ENCODE data around the gene F7. TPM values are rescaled to one million over a fixed set of nuclear protein-coding genes. Genes with fewer than 3 reads are reported as not detected.
"Not testable (repeated sequence)": the region's sequence is repeated elsewhere in the genome, so short reads cannot be mapped to it uniquely, and the experiment has no call there.

Gene F7
- total RNA-seq, 1 donor from 2014 or later = 0.06 TPM

- no peak overlapping the region for H3K4me3 ChIP-seq (ENCODE audit: low read depth, low read length)
- DNase-seq (ENCODE audit: low read depth) = no peak
- TF ChIP-seq, protein P1, sequence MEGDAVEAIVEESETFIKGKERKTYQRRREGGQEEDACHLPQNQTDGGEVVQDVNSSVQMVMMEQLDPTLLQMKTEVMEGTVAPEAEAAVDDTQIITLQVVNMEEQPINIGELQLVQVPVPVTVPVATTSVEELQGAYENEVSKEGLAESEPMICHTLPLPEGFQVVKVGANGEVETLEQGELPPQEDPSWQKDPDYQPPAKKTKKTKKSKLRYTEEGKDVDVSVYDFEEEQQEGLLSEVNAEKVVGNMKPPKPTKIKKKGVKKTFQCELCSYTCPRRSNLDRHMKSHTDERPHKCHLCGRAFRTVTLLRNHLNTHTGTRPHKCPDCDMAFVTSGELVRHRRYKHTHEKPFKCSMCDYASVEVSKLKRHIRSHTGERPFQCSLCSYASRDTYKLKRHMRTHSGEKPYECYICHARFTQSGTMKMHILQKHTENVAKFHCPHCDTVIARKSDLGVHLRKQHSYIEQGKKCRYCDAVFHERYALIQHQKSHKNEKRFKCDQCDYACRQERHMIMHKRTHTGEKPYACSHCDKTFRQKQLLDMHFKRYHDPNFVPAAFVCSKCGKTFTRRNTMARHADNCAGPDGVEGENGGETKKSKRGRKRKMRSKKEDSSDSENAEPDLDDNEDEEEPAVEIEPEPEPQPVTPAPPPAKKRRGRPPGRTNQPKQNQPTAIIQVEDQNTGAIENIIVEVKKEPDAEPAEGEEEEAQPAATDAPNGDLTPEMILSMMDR (conservative IDR thresholded peaks at IDR 0.05; ENCODE audit: low read depth, low read length) = no peak
Measured at GRCh38 chr13:113159701-113160100, 54.1 kb downstream of the F7 start.

- TF ChIP-seq, protein P1 (conservative IDR thresholded peaks at IDR 0.05; ENCODE audit: low read depth, low read length) = no peak
Measured at GRCh38 chr13:113160983-113161382, 55.4 kb downstream of the F7 start.

GRCh38 chr13:113161433-113161832, 55.8 kb downstream of the F7 start:
- DNase-seq (ENCODE audit: low read depth) = no peak
- no peak overlapping the region for H3K4me3 ChIP-seq (ENCODE audit: low read depth, low read length)
- TF ChIP-seq, protein P1 (conservative IDR thresholded peaks at IDR 0.05; ENCODE audit: low read depth, low read length) = no peak

More at GRCh38 chr13:113160983-113161382, 55.4 kb downstream of the F7 start:
- DNase-seq (ENCODE audit: low read depth) = no peak
- H3K4me3 ChIP-seq (ENCODE audit: low read depth, low read length) = no peak overlapping the region

- H3K4me3 ChIP-seq (ENCODE audit: low read depth, low read length); DNase-seq (ENCODE audit: low read depth): not testable (repeated sequence)
Measured at GRCh38 chr13:113161975-113162374, 56.4 kb downstream of the F7 start.

GRCh38 chr13:113162783-113163685, 57.4 kb downstream of the F7 start:
- no peak for DNase-seq (ENCODE audit: low read depth)
- TF ChIP-seq, protein P1 (conservative IDR thresholded peaks at IDR 0.05; ENCODE audit: low read depth, low read length) = no peak
- H3K4me3 ChIP-seq (ENCODE audit: low read depth, low read length) = no peak overlapping the region

DNA sequence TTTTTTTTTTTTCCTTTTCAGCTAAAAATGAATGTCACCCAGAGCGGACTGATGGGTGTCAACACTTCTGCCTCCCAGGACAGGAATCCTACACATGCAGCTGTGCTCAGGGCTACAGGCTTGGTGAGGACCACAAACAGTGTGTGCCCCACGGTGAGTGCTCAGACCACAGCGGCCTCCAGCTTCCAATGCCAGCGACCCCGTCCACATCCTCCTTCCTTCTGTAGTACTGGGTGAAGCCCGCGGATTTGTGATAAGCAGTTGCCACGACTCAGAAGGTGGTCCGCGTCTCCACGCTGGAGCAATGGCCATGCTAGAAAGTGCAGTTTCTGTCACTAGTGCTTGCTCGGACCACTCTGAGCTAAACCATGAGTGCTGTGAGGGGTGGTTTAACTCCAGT, 58.9 kb downstream of the F7 start:
- TF ChIP-seq, protein P1 (conservative IDR thresholded peaks at IDR 0.05; ENCODE audit: low read depth, low read length) = no peak
- DNase-seq (ENCODE audit: low read depth) = no peak
- H3K4me3 ChIP-seq (ENCODE audit: low read depth, low read length) = no peak overlapping the region

GRCh38 chr13:113166266-113166665, 60.7 kb downstream of the F7 start:
- no peak for DNase-seq (ENCODE audit: low read depth)
- no peak overlapping the region for H3K4me3 ChIP-seq (ENCODE audit: low read depth, low read length)
- TF ChIP-seq, protein P1 (conservative IDR thresholded peaks at IDR 0.05; ENCODE audit: low read depth, low read length) = no peak
